Breast epithelium (tissue), 3 donors: Measurements from ENCODE around the gene ZIC4.

Experiments
- CTCF ChIP-seq, 3 donors: fragments of 450-650 bp; IDR thresholded peaks; one replicate each; pipeline ENCODE4 v1.5.1; 2016 to 2017; ENCODE audit warnings: antibody characterized with exemption in 3 of 3, mild to moderate bottlenecking in 3 of 3, moderate library complexity in 3 of 3
- POLR2A ChIP-seq: fragments of 450-650 bp; IDR thresholded peaks from one replicate; pipeline ENCODE4 v1.6.1; 2016; ENCODE audit warnings: antibody characterized with exemption, mild to moderate bottlenecking, moderate library complexity

- TF ChIP-seq CTCF (IDR thresholded peaks at IDR 0.05): no peak
- no peak for TF ChIP-seq POLR2A
Measured at GRCh38 chr3:147397155-147397874, 9.0 kb downstream of the ZIC4 start.
